HG02852 (cell line): Measurements from ENCODE around the gene NGFR.
"Not testable (repeated sequence)": the region's sequence is repeated elsewhere in the genome, so short reads cannot be mapped to it uniquely, and the experiment has no call there.

Source experiments
- ATAC-seq: cut with Tn5 transposase; IDR thresholded peaks from one replicate; pipeline ENCODE4 v1.9.1; 2021; ENCODE audit warnings: mild to moderate bottlenecking, moderate library complexity; ENCODE audit not compliant: unreplicated experiment

NGFR gene

GRCh38 chr17:49543860-49544259 is 48.8 kb downstream of the NGFR start:
- ATAC-seq, result no peak

- ATAC-seq, result no peak
Measured at GRCh38 chr17:49545007-49545660, 50.0 kb downstream of the NGFR start.

GRCh38 chr17:49545806-49546545 is 50.9 kb downstream of the NGFR start:
- ATAC-seq, result no peak

- no peak for ATAC-seq
Measured at GRCh38 chr17:49546546-49547535, 51.7 kb downstream of the NGFR start.

GRCh38 chr17:49547566-49547965 is 52.5 kb downstream of the NGFR start:
- no peak for ATAC-seq

GRCh38 chr17:49548051-49548505 is 53.0 kb downstream of the NGFR start:
- no peak for ATAC-seq

- no peak for ATAC-seq
Measured at GRCh38 chr17:49548506-49549310, 53.6 kb downstream of the NGFR start.

GRCh38 chr17:49549311-49549605 is 54.2 kb downstream of the NGFR start:
- ATAC-seq, result no peak

GRCh38 chr17:49549691-49550678 is 54.9 kb downstream of the NGFR start:
- ATAC-seq, result no peak

- not testable (repeated sequence) for ATAC-seq
Measured at GRCh38 chr17:49550764-49551163, 55.7 kb downstream of the NGFR start.

- ATAC-seq, result no peak
Measured at GRCh38 chr17:49551221-49552069, 56.4 kb downstream of the NGFR start.

GRCh38 chr17:49552070-49552751 is 57.1 kb downstream of the NGFR start:
- no peak for ATAC-seq

GRCh38 chr17:49553676-49554335 is 58.7 kb downstream of the NGFR start:
- ATAC-seq, result no peak

- ATAC-seq, result no peak
Measured at GRCh38 chr17:49554694-49555494, 59.8 kb downstream of the NGFR start.

- ATAC-seq, result no peak
Measured at GRCh38 chr17:49555495-49556222, 60.6 kb downstream of the NGFR start.
